LNCaP clone FGC (cell line): ENCODE data around the gene GPR15LG.
"Not testable (repeated sequence)": the region's sequence is repeated elsewhere in the genome, so short reads cannot be mapped to it uniquely, and the experiment has no call there.

Source experiments
- DNase-seq: peaks from one replicate; pipeline ENCODE4 v3.0.0-alpha.2; 2011; ENCODE audit warnings: low read depth
- H3K4me3 ChIP-seq: 2 replicates; pipeline ENCODE4 v1.5.1; 2011; ENCODE audit warnings: mild to moderate bottlenecking, low read depth, low read length, control low read depth
- TF ChIP-seq, protein P1 (sequence below): IDR thresholded peaks from 2 replicates; pipeline ENCODE4 v1.5.1; 2012; ENCODE audit warnings: mild to moderate bottlenecking; ENCODE audit not compliant: control insufficient read depth, insufficient read depth; ENCODE audit errors: extremely low read depth

GPR15LG gene

DNA sequence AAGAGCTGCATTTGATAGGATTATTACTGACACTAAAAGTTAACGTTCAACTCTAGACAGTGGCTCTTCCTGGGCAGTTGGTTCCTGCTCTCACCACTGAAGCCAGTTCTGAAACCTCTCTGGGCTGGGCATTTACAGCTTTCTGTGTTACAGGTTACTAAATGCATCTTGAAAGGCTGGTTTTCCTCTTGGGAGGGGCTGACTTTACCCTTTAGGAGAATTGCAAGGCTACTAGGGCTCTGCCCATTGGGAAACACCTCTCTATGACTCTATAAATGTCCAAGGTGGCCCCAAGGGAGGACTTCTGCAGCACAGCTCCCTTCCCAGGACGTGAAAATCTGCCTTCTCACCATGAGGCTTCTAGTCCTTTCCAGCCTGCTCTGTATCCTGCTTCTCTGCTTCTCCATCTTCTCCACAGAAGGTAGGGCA, at the start of gene GPR15LG:
Gene GPR15LG, plus strand, starts transcription at position 301 of the 429 bp plus-strand sequence. Its CDS starts 51 bp downstream, at position 352.
- TF ChIP-seq, protein P1, sequence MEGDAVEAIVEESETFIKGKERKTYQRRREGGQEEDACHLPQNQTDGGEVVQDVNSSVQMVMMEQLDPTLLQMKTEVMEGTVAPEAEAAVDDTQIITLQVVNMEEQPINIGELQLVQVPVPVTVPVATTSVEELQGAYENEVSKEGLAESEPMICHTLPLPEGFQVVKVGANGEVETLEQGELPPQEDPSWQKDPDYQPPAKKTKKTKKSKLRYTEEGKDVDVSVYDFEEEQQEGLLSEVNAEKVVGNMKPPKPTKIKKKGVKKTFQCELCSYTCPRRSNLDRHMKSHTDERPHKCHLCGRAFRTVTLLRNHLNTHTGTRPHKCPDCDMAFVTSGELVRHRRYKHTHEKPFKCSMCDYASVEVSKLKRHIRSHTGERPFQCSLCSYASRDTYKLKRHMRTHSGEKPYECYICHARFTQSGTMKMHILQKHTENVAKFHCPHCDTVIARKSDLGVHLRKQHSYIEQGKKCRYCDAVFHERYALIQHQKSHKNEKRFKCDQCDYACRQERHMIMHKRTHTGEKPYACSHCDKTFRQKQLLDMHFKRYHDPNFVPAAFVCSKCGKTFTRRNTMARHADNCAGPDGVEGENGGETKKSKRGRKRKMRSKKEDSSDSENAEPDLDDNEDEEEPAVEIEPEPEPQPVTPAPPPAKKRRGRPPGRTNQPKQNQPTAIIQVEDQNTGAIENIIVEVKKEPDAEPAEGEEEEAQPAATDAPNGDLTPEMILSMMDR, result no peak
- no peak for DNase-seq
- H3K4me3 ChIP-seq, result no peak within 1 kb of the TSS

DNA sequence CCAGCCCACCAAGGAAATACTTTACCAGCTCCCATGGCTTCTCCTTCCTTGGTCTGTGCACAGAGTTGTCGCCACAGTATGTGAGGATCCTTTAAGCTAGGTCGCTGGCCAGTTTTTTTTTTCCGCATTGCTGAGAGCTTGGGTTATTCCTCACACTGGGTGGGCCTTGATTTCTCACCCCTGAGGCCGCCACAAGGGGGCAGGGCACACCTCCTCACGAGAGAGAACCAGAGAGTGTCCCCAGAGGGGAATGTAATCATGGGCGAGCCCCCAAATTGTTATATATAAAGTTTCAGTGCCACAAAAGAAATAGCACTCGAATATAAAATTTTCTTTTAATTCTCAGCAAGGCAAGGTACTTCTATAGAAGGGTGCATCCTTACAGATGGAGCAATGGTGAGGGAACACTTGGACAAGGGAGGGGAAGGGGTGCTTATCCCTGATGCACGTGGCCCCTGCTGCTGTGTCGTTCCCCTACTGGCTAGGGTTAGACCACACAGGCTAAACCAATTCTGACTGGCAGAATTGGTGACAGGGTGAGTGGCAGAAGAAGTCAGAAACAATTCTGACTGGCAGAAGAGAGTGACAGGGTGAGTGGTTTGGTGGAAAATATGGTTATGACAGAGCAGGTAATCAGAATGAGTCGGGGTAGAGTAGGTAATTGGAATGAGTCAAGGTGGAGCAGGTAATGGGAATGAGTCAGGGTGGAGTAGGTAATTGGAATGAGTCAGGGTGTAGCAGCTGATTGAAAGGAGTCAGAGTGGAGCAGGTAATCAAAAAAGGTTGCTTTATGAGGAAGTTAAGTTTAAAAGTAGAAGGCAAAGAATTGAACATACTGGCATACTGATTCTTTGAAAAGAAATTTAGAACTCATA, 47.5 kb upstream of the GPR15LG start:
- H3K4me3 ChIP-seq, DNase-seq: not testable (repeated sequence)

DNA sequence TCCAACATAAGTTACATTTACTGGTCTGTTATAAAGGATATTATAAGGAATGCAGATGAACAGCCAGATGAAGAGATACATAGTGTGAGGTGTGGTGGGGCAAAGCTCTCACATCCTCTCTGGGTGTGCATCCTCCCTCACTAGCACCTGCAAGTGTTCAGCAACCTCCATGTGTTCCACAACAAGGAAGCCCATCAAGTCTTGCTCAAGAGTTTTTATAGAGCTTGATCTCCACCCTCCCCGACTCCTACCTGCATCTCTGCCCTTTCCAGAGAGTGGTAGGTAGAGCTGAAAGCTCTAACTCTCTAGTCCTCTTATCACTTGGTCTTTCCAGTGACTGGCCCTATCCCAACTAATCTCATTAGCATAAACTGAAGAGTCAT, 46.8 kb upstream of the GPR15LG start:
- TF ChIP-seq, protein P1, result no peak
- DNase-seq, result no peak
- H3K4me3 ChIP-seq, result no peak overlapping the region

DNA sequence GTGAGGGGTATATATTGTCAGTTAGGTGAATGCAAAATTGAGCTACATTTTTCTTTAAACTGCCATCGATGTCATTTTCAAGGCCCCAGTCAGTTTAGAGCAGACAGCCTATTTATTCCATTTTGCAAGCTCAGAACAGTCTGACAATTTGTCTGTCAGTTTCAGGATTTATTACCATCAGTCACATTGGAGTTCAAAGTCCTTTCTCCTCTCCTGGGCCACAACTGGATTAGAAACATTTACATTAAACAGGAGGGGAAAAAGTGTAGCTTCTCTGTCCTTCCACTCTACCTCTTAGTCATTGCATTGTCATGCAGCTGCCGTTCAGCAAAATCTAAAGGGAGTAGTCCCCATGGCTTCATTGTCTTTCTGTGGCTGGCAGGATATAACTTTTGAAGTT, 37.8 kb upstream of the GPR15LG start:
- TF ChIP-seq, protein P1, result no peak
- DNase-seq, result no peak
- H3K4me3 ChIP-seq, result no peak overlapping the region

DNA sequence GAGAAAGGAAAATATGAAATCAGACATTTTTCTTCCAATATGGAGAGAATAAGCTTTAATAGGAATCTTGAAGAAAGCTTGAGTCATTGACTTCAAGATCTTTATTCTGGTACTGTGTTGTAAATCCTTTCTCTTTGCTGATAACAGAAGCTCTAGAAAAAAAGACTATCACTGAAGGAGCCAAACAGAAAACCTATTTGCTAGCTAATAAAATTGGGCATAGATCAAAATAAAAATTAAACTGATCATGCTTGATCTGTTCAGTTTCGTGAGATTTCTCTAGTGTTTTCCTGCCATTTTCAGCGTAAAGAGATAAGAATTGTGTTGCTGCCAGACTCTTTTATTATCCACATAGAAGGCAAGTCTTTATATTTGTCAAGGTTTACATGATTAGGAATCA, 35.8 kb upstream of the GPR15LG start:
- TF ChIP-seq, protein P1, result no peak
- DNase-seq, result no peak

DNA sequence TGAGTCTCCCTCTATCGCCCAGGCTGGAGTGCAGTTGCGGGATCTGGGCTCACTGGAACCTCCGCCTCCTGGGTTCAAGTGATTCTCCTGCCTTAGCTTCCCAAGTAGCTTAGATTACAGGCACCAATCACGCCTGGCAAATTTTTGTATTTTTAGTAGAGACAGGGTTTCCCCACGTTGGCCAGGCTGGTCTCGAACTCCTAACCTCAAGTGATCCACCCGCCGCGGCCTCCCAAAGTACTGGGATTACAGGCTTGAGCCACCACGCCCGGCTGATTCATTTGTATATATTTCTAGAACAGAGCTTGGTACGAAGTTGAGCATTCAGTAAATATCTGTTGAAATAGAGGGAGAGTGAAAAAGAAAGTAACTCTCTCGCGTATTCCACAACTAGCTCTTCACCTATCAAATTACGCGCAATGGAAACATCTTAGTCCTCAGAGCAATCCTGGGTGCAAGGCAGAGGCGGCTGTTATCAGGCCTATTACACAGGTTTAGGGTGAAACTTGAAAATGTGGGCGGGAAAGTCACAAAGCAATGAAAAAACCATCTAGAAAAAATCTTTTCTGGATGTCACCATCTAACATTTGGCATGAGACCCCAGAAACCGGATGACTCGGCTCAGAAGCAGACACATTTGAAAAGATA, 35.0 kb upstream of the GPR15LG start:
- peak overlapping the region; percentile 99 for H3K4me3 ChIP-seq
- DNase-seq, result no peak
- TF ChIP-seq, protein P1, result no peak

More for the DNA sequence above, 35.8 kb upstream of the GPR15LG start:
- no peak overlapping the region for H3K4me3 ChIP-seq

DNA sequence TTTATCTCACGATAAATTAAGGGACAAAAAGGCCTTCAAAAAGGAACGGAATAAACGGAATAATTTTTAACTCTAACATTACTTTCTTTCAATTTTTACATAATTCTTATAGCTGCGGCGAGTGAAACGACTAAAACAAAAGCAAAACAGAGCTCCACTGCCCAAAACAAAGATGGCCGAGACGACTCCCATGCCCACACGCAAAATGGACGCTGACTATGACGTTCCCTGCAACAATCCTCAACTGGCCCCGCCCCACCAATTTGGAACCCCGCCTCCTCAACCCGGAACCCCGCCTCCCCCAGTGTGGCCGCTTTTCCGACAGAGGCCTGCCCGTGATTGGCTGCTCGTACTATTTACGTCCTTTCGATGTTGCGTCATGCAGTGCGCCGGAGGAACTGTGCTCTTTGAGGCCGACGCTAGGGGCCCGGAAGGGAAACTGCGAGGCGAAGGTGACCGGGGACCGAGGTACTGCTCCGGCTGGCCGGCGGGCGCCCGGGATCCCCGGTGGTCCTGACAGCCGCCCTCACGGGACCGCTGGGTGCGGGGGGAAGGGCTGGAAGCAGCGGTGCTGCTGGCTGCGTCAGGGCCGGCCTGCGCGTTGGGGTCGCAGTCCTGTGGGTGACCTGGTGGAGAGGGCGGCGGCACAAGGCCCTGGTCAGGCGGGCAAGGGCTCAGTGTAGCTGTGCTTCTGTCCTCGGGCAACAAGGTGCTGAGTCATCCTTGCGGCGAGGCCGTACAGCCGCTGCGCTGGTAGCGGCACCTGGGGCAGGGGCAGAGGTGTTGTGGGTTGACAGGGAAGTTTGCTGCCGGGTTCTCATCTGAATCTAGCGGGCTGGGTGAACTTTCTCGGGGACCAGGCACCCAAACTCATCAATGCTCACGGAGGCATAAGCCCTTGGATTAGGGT, 34.2 kb upstream of the GPR15LG start, which contains the start of gene GHITM:
Gene GHITM, plus strand, starts transcription at position 384 of the 910 bp plus-strand sequence. CDS start 1,992 bp downstream, outside the sequence.
- TF ChIP-seq, protein P1, result no peak; the same call in 1 of the 2 replicates
- DNase-seq, result peak; percentile 95
- peak within 1 kb of the TSS; percentile 99 for H3K4me3 ChIP-seq
